CD14-positive monocyte (primary cell): ENCODE results near the gene THRB. TPM values are rescaled to one million over a fixed set of nuclear protein-coding genes. Genes with fewer than 3 reads are reported as not detected.

Experiments used
- DNase-seq, 3 donors: peaks; one replicate each; pipeline ENCODE4 v3.0.0-alpha.2; 2011 to 2022
- H2AFZ ChIP-seq: 2 replicates; pipeline ENCODE4 v1.6.0; 2012; ENCODE audit warnings: mild to moderate bottlenecking, low read depth, low read length, inconsistent platforms; ENCODE audit not compliant: insufficient read depth, poor library complexity, severe bottlenecking
- H3K27ac ChIP-seq, 2 donors: 1 replicate in 1 of 2; 2 replicates in 1 of 2; pipeline ENCODE4 v1.5.1; 2012 to 2013; ENCODE audit warnings: low read length in 2 of 2, control low read depth in 1 of 2, inconsistent platforms in 1 of 2, low read depth in 1 of 2, mild to moderate bottlenecking in 1 of 2
- H3K27me3 ChIP-seq, 2 donors: one replicate each; pipeline versions ENCODE4 v1.6.0 to v1.6.1; 2011 to 2013; ENCODE audit warnings: low read length in 2 of 2; ENCODE audit not compliant: control insufficient read depth in 2 of 2, insufficient read depth in 2 of 2
- H3K36me3 ChIP-seq, 2 donors: replicated peaks in 1 of 2; 1 replicate in 1 of 2; 2 replicates in 1 of 2; pipeline versions ENCODE4 v1.5.1 to v1.6.1; 2012 to 2013; ENCODE audit warnings: low read length in 2 of 2, control low read depth in 1 of 2, inconsistent platforms in 1 of 2, mild to moderate bottlenecking in 1 of 2; ENCODE audit not compliant: insufficient read depth in 2 of 2, control insufficient read depth in 1 of 2
- H3K4me1 ChIP-seq, 2 donors: 1 replicate in 1 of 2; 2 replicates in 1 of 2; pipeline versions ENCODE4 v1.5.1 to v1.6.1; 2012 to 2013; ENCODE audit warnings: low read length in 2 of 2, control low read depth in 1 of 2, inconsistent platforms in 1 of 2, mild to moderate bottlenecking in 1 of 2, moderate library complexity in 1 of 2; ENCODE audit not compliant: insufficient read depth in 2 of 2, control insufficient read depth in 1 of 2
- H3K4me2 ChIP-seq: replicated peaks from 2 replicates; pipeline ENCODE3; 2012; ENCODE audit warnings: low read length, moderate library complexity, mild to moderate bottlenecking; ENCODE audit not compliant: poor library complexity, severe bottlenecking; ENCODE audit errors: extremely low read depth
- H3K4me3 ChIP-seq, 3 experiments: fragments of 200-600 bp in 1 of 3; sonication (generic) in 1 of 3; replicated peaks in 1 of 3; 1 replicate in 2 of 3; 2 replicates in 1 of 3; pipeline ENCODE4 v1.5.1; 2011 to 2013; ENCODE audit warnings: low read length in 3 of 3, mild to moderate bottlenecking in 3 of 3, control low read depth in 2 of 3, low read depth in 2 of 3, inconsistent platforms in 1 of 3, moderate library complexity in 1 of 3
- H3K79me2 ChIP-seq: 2 replicates; pipeline ENCODE4 v1.6.0; 2012; ENCODE audit warnings: mild to moderate bottlenecking, control low read depth, inconsistent platforms, low read length, moderate library complexity; ENCODE audit not compliant: insufficient read depth
- H3K9ac ChIP-seq: 2 replicates; pipeline ENCODE4 v1.6.0; 2017; ENCODE audit warnings: low read length, mild to moderate bottlenecking; ENCODE audit not compliant: insufficient read depth, poor library complexity, severe bottlenecking
- H3K9me3 ChIP-seq, 2 donors: replicated peaks in 1 of 2; 1 replicate in 1 of 2; 2 replicates in 1 of 2; pipeline versions ENCODE4 v1.5.1 to v1.6.1; 2012 to 2013; ENCODE audit warnings: low read length in 2 of 2, control low read depth in 1 of 2; ENCODE audit not compliant: control insufficient read depth in 1 of 2, insufficient read depth in 1 of 2
- H4K20me1 ChIP-seq: 2 replicates; pipeline ENCODE4 v1.6.0; 2012; ENCODE audit warnings: mild to moderate bottlenecking, low read length, control low read depth, moderate library complexity; ENCODE audit not compliant: insufficient read depth
- H3K27ac Mint-ChIP-seq, 7 donors: one replicate each; pipeline ENCODE4 v1.8.0; 2020; ENCODE audit warnings: mild to moderate bottlenecking in 7 of 7, mixed read lengths in 7 of 7, moderate library complexity in 6 of 7, inconsistent platforms in 2 of 7
- H3K27me3 Mint-ChIP-seq, 3 donors: one replicate each; pipeline ENCODE4 v1.8.0; 2021 to 2022; ENCODE audit warnings: low read depth in 3 of 3, mild to moderate bottlenecking in 3 of 3, mixed read lengths in 3 of 3, moderate library complexity in 3 of 3, inconsistent platforms in 1 of 3
- H3K36me3 Mint-ChIP-seq, 2 donors: one replicate each; pipeline ENCODE4 v1.8.0; 2020; ENCODE audit warnings: mixed read lengths in 2 of 2, inconsistent platforms in 1 of 2, mild to moderate bottlenecking in 1 of 2
- H3K4me1 Mint-ChIP-seq: one replicate; pipeline ENCODE4 v1.8.0; 2020; ENCODE audit warnings: mild to moderate bottlenecking, mixed read lengths
- H3K4me3 Mint-ChIP-seq, 2 donors: one replicate each; pipeline ENCODE4 v1.8.0; 2020; ENCODE audit warnings: mild to moderate bottlenecking in 2 of 2, mixed read lengths in 2 of 2, moderate library complexity in 1 of 2
- H3K9me3 Mint-ChIP-seq, 7 donors: one replicate each; pipeline ENCODE4 v1.8.0; 2020 to 2022; ENCODE audit warnings: mixed read lengths in 7 of 7, mild to moderate bottlenecking in 6 of 7, moderate library complexity in 6 of 7, inconsistent platforms in 2 of 7
- CTCF ChIP-seq: fragments of 200-600 bp; IDR thresholded peaks from one replicate; pipeline ENCODE4 v1.8.0; 2022; ENCODE audit warnings: antibody characterized with exemption, mild to moderate bottlenecking
- WGBS: methylation state at CpG from one replicate; pipeline ENCODE4 v1.1.5; 2013; ENCODE audit warnings: missing lambda C conversion rate; ENCODE audit not compliant: insufficient coverage; 5-methylcytosine and 5-hydroxymethylcytosine counted together
- intact Hi-C, 2 donors: fragments of 100-400 bp; cut with micrococcal nuclease; formaldehyde crosslinking; loops; one replicate each; pipeline versions ENCODE4 v1.15.0 to v1.15.1; 2023
- polyA plus RNA-seq, 3 donors: library from polyadenylated mRNA; depleted of rRNA in 1 of 3; unstranded in 2 of 3; stranded (reverse) in 1 of 3; fragments of 300-500 nt in 2 of 3; fragments of >200 nt in 1 of 3; fragmentation: Illumina TruSeq in 2 of 3; gene quantifications; 1 replicate in 2 of 3; 2 replicates in 1 of 3; pipeline ENCODE4 v1.2.3, GENCODE V29; 2012 to 2021

The THRB gene
- polyA plus RNA-seq, 3 donors, result 0.05 TPM; not detected in 2

GRCh38 chr3:24128199-24129005 lies 366.2 kb downstream of the THRB start:
- H3K4me3 ChIP-seq, result no peak overlapping the region
- DNase-seq, result no peak
- H3K36me3 ChIP-seq, result no peaks in the 10 kb centered on the region
- TF ChIP-seq CTCF, result no peak
- WGBS, result 67% methylated on average over 1 of the region's 4 CpGs
- H3K79me2 ChIP-seq, result no peaks in the 10 kb centered on the region
- Mint-ChIP-seq H3K9me3 (peaks cover 0 to 3% (median 2%) of the 10 kb centered on the region in 7 donors), H3K27me3 (peaks cover 0 to 2% (median 0%) of the 10 kb centered on the region in 3 donors), H3K4me1 (no peaks in the 10 kb centered on the region), H3K4me3 (no peak overlapping the region), H3K36me3 (no peaks in the 10 kb centered on the region), H3K27ac (no peak overlapping the region)
- no peaks in the 10 kb centered on the region for H3K4me1 ChIP-seq
- no peak overlapping the region for H3K9ac ChIP-seq
- no peak overlapping the region for H3K4me2 ChIP-seq
- no peak overlapping the region for H3K27ac ChIP-seq
- no peaks in the 10 kb centered on the region for H4K20me1 ChIP-seq
- no peak overlapping the region for H2AFZ ChIP-seq
- intact Hi-C loops, result no loop called here
- H3K9me3 ChIP-seq, result no peaks in the 10 kb centered on the region
- H3K27me3 ChIP-seq, result no peaks in the 10 kb centered on the region

- no peaks in the 10 kb centered on the region for H3K36me3 Mint-ChIP-seq
- Histone ChIP-seq H3K27me3 (no peaks in the 10 kb centered on the region), H3K4me2 (no peak overlapping the region), H3K9ac (no peak overlapping the region), H3K4me3 (no peak overlapping the region), H3K79me2 (no peaks in the 10 kb centered on the region), H2AFZ (no peak overlapping the region), H3K36me3 (no peaks in the 10 kb centered on the region), H3K27ac (no peak overlapping the region), H3K4me1 (no peaks in the 10 kb centered on the region), H4K20me1 (no peaks in the 10 kb centered on the region), H3K9me3 (peaks cover 0 to 4% of the 10 kb centered on the region in 2 donors)
- H3K4me1 Mint-ChIP-seq, result no peaks in the 10 kb centered on the region
- peaks cover 0 to 3% (median 2%) of the 10 kb centered on the region in 7 donors for H3K9me3 Mint-ChIP-seq
- H3K27ac Mint-ChIP-seq, result no peak overlapping the region
- peaks cover 0 to 2% (median 0%) of the 10 kb centered on the region in 3 donors for H3K27me3 Mint-ChIP-seq
- intact Hi-C loops, result no loop called here
- no peak for TF ChIP-seq CTCF
- no peak overlapping the region for H3K4me3 Mint-ChIP-seq
- 100% methylated on average over 1 of the region's 1 CpG for WGBS
- no peak for DNase-seq
Observed at GRCh38 chr3:24123596-24123995, 371.1 kb downstream of the THRB start.
